Brain microvascular endothelial cell (primary cell): ENCODE measurements around the gene EFCAB9.
A peak's percentile ranks its signal among the peaks of the same experiment; 100 is the strongest.
"Not testable (repeated sequence)": the region's sequence is repeated elsewhere in the genome, so short reads cannot be mapped to it uniquely, and the experiment has no call there.

Experiments
- DNase-seq: peaks from one replicate; pipeline ENCODE4 v3.0.0-alpha.2; 2020
- H3K27ac ChIP-seq: fragments of 250-450 bp; sonication (Bioruptor Pico); 2 replicates; pipeline ENCODE4 v1.5.1; 2020; ENCODE audit warnings: mild to moderate bottlenecking, moderate library complexity
- H3K27me3 ChIP-seq: fragments of 250-450 bp; sonication (Bioruptor Pico); replicated peaks from 2 replicates; pipeline ENCODE4 v1.5.1; 2020; ENCODE audit warnings: mild to moderate bottlenecking
- H3K36me3 ChIP-seq: fragments of 250-450 bp; sonication (Bioruptor Pico); replicated peaks from 2 replicates; pipeline ENCODE4 v1.5.1; 2020; ENCODE audit warnings: mild to moderate bottlenecking
- H3K4me3 ChIP-seq: 2 replicates; pipeline ENCODE4 v1.5.1; 2011; ENCODE audit warnings: low read depth, mild to moderate bottlenecking, control low read depth, low read length, moderate library complexity
- in situ Hi-C: cut with HindIII; loops from 2 replicates; pipeline ENCODE4 v1.10.0; 2017; ENCODE audit warnings: low sequenced_read_pairs, low pct_ligation_motif_present
- TF ChIP-seq, protein P1 (sequence below): IDR thresholded peaks from 2 replicates; pipeline ENCODE4 v1.5.1; 2011; ENCODE audit warnings: low read depth, mild to moderate bottlenecking, moderate library complexity, low read length, control low read depth, inconsistent platforms; ENCODE audit errors: missing control alignments

Gene EFCAB9

DNA sequence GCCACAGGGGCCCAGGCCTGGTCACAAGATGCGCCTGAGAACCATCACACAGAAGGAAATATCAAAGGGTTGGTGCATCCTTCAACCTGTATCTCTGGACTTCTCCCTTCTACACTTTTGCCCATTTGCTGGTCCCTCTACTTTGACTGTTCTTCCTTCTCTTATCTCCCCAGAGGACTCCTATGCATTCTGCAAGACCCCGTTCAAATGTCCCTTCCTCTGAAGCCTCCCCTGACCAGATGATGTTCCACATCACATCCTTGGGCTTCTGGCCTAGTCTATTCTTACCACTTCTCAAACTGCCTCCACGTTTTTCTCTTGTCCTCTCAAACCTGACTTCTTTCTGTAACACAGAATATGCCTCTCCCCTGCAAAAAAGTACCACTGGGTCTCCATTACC lies 40.3 kb upstream of the EFCAB9 start:
- Histone ChIP-seq H3K27ac (no peak overlapping the region), H3K36me3 (peaks cover 19% of the 10 kb centered on the region), H3K27me3 (no peaks in the 10 kb centered on the region), H3K4me3 (no peak overlapping the region)
- TF ChIP-seq, protein P1, sequence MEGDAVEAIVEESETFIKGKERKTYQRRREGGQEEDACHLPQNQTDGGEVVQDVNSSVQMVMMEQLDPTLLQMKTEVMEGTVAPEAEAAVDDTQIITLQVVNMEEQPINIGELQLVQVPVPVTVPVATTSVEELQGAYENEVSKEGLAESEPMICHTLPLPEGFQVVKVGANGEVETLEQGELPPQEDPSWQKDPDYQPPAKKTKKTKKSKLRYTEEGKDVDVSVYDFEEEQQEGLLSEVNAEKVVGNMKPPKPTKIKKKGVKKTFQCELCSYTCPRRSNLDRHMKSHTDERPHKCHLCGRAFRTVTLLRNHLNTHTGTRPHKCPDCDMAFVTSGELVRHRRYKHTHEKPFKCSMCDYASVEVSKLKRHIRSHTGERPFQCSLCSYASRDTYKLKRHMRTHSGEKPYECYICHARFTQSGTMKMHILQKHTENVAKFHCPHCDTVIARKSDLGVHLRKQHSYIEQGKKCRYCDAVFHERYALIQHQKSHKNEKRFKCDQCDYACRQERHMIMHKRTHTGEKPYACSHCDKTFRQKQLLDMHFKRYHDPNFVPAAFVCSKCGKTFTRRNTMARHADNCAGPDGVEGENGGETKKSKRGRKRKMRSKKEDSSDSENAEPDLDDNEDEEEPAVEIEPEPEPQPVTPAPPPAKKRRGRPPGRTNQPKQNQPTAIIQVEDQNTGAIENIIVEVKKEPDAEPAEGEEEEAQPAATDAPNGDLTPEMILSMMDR = no peak
- DNase-seq = no peak
- in situ Hi-C loops = no loop called here

DNA sequence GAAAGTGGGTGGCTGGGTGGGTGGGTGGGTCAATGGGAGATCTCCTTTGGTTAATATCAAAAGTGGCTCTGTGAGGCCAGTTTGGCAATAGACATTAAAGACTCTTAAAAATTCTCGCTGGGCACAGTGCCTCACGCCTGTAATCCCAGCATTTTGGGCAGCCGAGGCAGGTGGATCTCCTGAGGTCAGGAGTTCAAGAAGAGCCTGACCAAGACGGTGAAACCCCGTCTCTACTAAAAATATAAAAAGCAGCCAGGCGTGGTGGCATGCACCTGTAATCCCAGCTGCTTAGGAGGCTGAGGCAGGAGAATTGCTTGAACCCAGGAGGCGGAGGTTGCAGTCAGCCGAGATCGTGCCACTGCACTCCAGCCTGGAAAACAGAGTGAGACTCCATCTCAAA lies 38.9 kb upstream of the EFCAB9 start:
- H3K27ac ChIP-seq, H3K4me3 ChIP-seq, in situ Hi-C loops, H3K27me3 ChIP-seq, DNase-seq: not testable (repeated sequence)
- peaks cover 17% of the 10 kb centered on the region for H3K36me3 ChIP-seq

- in situ Hi-C loops = no loop called here
- Histone ChIP-seq H3K27me3 (no peaks in the 10 kb centered on the region), H3K4me3 (no peak overlapping the region), H3K27ac (no peak overlapping the region), H3K36me3 (peaks cover 17% of the 10 kb centered on the region)
- no peak for DNase-seq
- TF ChIP-seq, protein P1 = no peak
Measured at GRCh38 chr5:172156541-172156994, 37.4 kb upstream of the EFCAB9 start.

- Histone ChIP-seq H3K4me3 (no peak overlapping the region), H3K27ac (no peak overlapping the region), H3K27me3 (no peaks in the 10 kb centered on the region), H3K36me3 (peaks cover 15% of the 10 kb centered on the region)
- TF ChIP-seq, protein P1 = no peak
- in situ Hi-C loops = no loop called here
- no peak for DNase-seq
Measured at GRCh38 chr5:172159016-172159415, 35.0 kb upstream of the EFCAB9 start.

DNA sequence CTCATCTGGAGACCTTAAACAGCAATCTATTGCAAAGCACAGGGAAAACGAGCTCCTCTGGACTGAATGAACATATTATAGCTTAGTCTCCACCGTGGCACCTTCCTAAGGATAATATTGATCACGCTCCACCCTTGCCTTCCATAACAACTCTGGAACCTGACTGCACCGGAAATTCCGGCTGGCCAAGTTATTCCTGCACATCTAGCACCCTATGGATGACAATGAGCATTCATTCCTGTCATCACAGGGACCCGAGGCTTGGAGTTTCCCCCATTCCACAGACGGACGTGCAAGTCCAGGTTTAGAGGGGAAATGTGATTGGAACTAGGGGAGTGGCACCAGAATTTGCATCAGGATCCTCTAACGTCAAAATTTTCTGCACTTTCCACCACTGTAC lies 33.5 kb upstream of the EFCAB9 start:
- no peak overlapping the region for H3K27ac ChIP-seq
- peaks cover 13% of the 10 kb centered on the region for H3K36me3 ChIP-seq
- DNase-seq = no peak

DNA sequence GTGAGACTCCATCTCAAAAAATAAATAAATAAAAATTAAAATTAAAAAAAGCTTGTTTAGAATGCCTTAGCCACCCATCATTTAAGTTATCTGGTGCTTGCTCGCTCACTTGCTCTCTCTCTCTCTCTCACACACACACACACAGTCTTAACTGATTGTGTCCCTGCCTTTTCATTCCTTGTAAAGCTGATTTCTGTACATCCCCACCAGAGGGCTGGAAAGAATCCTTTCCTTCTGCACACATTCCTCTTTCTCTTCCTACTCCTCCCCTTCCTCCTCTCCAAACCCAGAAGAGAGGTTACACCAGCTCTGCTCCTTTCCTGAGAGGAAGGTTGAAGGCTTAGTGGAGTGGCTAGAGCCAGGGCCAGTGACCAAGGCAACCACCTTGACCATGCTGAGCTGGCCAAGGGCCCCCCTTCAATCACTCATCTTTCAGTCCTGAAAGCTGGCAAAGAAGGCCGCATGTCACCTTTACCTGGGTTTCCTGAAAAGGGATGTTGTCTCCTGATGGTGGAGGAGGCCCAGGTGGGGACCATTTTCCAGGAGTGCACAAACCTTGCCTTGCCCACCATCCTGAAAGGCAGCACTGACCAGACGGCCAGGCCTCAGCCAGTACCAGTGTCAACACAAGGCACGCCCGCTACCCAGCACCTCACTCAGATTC lies 31.5 kb upstream of the EFCAB9 start:
- Histone ChIP-seq H3K27me3 (no peaks in the 10 kb centered on the region), H3K36me3 (peaks cover 3% of the 10 kb centered on the region), H3K4me3 (no peak overlapping the region), H3K27ac (no peak overlapping the region)
- TF ChIP-seq, protein P1 = peak; percentile 29
- in situ Hi-C loops = no loop called here
- DNase-seq = no peak

More for the DNA sequence above, 33.5 kb upstream of the EFCAB9 start:
- no peak overlapping the region for H3K4me3 ChIP-seq
- TF ChIP-seq, protein P1 = no peak
- in situ Hi-C loops = no loop called here
- H3K27me3 ChIP-seq = no peaks in the 10 kb centered on the region
